Measurements from ENCODE around the gene NCS1.

The NCS1 gene

DNA sequence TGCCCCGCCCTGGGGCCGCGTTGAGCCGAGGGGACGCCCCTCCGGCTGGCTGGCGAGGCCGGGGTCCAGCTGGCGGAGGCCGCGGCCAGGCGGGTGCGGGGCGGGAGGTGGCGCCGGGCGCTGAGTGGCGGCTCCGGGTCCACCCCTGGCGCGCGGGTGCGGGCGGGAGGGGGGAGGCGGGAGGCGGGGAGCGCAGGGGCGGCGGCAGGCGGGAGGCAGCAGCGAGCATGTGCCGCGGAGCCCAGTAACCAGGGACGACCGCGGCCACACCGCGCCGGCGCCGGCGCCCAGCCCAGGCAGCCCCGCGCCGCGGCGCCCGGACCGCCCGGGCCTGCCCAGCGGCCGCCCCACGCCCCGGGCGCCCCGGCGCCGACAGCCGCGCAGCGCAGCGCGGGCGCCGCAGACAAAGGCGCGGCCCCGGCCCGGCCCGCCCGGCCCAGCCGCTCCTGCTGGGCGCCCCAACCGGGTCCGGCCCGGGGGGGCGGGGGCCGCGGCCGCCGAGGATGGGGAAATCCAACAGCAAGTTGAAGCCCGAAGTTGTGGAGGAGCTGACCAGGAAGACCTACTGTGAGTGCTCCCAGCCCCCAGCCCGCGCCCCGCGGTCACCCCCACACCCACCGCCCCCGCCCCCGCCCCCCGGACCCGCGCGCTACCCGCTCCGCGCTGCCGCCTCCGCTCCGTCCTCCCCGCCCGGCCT is at the start of gene NCS1:
TSS of gene NCS1 (plus strand) at position 244 of the 697 bp plus-strand sequence. CDS start at position 504, 260 bp downstream.
- no peak for DNase-seq

DNA sequence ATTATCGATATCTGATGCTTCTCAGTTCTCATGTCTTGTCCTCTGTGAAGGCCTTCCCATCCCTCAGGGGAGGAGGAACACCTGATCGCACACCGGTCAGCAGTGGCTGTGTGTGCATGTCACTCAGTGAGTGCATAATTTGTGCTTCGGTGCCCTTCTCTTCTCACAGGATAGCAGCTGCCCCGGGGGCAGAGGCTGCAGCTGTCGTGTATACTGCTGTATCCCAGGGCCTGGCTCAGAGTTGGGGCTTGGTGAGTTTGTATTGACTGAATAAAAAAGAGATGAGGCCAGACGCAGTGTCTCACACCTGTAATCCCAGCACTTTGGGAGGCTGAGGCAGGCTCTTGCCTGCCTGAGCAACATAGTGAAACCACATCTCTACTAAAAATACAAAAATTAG is 49.7 kb upstream of the NCS1 start:
- no peak for DNase-seq

DNA sequence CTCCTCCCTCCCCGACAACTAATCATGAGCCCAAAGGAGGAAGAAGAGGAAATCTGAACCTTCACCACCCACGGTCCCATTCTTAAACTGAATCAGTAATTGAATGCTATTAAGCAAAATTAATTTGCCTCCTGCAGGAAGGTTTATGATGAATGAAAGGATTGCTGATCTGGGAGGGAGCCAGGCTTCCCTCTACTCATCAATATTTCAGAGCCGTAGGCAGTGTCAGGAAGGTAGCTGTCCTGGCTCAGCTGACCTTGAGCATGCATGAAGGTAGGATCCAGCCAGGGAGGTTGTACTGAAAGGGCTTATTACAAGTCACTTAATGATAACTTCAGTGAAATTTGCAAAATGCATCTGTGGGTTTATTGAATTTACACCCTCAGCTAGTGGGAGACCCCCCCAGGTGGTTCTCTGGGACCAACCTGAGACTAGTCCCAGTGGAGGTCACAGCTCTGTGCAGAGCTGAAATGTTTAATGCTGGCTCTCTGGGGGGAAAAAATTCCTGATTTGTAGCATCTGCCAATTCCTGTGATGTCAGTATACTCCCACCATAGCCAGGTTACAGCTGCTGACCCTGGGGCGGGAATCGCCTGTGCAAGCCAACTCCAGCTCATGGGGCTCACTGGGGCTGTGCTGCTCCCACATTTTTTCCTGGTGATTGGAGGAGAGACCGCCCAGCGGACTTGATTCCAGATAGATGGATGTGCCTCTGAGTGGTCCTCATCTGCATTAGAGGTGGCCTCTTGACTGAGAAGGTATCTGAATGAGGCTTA is 47.9 kb upstream of the NCS1 start:
- DNase-seq, result no peak

DNA sequence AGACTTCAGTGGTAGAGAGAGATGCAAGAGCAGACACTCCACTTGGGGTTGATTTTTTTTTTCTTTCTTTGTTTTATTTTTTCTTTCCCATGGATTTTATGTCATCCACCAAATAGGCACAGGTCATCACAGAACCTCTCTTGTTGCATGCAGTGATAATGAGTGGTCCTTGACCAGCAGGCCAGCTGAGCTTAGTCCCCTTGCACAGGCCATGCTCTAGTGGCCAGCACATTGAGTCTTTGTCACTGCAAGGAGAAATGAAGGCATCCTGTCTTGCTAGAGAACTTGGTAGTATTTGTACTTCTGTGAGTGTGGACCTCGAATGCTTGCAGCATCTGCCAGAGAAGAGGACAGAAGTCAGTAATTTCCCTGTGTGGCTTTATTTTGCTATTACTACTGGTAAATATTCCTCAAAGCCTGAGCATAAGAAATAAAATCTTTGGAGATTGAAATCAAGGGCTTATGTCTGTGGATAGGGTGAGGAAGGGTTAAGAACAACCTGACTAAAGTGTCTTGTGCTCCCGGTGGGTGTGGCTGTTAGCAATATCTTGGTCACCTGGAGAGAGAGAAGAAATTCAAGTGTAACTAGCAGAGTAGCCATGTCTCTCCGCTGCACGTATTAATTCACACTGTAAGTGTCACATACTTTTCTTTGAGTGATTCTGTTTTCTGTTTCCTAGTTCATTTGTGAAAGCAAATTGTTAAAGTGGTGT is 45.3 kb upstream of the NCS1 start:
- DNase-seq, result no peak

DNA sequence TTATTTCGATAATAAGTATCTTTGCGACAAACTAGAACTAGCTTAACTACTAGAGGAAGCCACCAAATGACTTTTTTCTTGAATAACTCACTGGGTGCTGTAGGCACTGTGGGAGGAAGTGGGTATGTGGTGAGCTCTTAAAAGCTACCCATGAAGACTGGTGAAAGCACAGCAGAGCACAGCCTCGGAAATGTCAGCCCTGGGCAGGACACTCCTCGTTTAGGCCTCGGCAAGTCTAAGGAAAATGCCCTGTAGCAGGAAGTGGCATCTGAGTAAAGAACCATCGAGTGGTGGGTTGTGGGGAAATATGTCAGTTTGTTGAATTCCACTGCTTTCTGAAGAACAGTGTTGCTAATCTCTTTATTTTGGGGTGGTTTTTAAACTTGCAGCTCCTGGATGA is 44.0 kb upstream of the NCS1 start:
- peak; percentile 50 for DNase-seq

DNA sequence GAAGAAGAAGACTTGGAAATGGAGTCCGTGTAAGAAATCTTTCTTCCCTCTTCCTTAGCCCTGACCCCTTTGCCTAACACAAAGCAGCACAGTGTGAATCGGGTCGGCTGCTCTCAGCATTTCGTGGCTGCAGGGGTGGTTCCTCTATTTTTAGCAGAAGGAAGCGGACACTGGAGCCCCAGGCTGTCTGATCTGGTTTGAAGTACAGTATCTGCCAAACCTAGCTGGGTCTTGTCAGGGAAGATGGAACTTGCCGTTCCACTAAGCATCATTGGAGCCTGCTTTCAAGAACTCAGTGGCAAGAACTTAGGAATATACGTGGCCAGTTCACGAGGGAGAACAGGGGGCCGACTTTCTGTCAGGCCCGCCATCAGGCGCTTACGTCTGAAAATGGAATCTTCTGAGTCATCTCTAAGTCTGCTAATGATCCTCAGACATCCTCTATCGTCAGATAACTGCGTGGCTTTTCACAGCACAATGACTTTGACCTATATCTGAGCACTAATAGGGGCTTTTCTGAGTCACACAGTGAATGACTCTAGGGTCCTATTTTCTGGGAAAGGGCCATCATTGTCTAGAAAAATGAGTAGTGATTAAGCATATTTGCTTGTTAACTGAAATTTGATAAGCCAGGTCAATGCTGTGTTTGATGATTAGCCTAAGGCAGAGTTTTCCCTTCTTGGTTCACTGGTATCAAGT is 43.3 kb upstream of the NCS1 start:
- DNase-seq, result peak; percentile 42

DNA sequence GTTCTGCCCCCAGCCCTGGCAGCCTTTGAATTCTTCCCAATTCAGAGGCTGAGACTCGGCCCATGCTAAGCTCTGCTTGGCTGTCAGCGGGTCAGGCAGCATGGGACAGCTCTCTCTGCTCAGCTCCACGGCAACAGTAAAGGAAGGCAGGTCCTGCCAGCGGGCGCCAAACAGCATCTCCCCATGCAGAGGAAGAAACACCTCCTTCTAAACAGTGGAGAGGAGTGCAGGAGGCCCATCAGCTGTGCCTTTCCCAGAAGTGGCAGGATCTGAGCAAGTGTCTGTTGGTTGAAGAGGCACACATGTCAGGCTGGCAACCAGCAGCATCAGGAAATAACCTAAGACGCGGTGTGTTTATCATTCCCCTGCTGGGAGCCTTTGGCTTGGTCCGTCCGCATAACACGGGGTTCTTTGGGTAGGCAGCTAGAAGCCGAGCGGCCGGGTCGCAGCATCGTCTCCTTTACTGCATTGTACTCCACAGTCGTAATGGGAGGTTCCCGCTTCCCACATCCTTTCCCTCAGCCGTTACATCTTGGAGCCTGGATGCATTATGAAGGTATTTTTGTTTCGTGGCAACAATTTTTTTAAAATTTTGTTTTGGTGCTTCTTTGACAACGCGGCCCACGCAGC is 42.7 kb upstream of the NCS1 start:
- no peak for DNase-seq

DNA sequence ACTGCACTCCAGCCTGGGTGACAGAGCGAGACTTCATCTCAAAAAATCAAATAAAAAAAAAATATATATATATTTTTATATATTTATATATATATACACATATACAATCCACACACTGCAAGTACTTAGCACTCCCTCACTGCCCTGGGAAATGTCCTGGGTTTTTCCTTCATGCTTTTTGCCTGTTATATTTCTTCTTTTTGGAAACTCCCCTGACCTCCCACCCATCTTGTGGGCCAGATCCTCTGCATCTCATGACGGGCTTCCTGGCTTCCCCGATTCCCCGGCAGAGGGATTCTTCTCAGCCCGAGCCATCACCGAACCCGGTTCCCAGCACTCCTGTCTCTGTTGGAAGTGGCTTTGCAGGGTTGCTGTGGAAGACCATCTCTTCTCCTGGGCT is 39.5 kb upstream of the NCS1 start:
- DNase-seq, result no peak

DNA sequence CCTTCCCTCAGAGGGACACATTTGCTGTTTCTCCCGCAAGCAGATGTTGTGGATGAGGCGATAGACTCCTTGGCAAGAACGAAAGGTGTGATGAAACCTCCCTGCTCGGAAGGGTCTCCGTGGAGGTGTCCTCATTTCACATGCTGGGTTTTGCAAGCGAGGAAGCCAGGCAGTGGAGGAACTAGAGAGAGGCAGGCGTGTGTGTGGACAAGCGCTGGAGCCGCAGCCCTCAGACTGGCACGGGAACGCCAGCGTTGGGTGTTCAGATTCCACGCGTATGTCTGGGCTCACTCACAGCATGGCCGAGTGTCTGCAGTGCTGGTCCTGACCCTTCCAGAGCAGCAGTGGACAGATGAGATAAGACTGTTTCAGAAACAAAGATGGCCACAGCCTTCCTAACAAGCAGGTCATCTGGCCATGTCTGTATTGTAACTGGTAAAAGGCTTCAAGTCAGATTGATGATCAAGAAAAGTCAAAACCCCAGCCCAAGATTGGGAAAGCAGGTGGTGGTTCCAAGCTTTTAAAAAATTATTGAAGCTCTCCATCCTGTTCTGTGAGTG is 35.0 kb upstream of the NCS1 start:
- DNase-seq, result no peak

DNA sequence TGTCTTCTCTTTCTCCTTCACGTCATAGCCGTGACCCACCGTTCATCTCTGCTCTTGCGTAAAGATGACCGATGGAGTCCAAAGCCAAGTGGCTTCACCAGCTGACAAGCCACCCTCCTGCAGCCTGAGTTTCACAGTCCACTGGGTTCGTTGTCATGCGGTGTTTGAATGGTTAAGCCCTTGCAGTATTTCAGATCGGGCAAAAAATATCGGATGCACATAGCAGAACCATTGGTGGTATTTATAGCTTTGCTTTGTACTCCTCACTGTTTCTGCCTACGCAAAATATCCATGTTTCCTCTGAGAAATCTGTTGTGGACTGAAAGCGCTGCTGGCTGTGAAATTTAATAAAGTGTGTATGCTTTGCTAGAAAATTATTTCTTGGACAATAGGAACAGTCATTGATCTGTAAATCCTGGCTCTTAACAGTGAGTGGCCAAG is 34.5 kb upstream of the NCS1 start:
- no peak for DNase-seq

DNA sequence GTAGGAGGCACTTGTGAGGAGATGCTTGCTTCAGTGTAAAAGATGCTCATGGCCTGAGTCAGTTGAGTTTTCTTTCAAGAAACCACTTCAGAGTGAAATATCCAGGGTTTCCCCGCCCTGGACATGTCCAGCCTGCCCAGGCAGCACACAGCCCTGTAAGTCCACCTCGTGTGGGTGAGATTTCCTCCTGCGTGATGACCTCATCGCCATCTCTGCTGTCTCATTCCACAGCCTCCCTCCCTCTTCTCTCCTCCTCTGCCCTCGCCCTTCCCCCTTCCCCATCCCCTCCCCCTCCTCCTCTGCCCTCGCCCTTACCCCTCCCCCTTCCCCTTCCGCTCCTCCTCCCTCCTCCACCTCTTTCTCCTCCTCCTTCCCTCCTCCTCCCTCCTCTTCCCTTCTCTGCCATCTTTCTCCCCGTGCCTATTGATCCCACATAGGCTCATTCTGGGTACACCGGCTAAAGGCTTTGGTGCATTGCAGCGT is 34.0 kb upstream of the NCS1 start:
- no peak for DNase-seq

DNA sequence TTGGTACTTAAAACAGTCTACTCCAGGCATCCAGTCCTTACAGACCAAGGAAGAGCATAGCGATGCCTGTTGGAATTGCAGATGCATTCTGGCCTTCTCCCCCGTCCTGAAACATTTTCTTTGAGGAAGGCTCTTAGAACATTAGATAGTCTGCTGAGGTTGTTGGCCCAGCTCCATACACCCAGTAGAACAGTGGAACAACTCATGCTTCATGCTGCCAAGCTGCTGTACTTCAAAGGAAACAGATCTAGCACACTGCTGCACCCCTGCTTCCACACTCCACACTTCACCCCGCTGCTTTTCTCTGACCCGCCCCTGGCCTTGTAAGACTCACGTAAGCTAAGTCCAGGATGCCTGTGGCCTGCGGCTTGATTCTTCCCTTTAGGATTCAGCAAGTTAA is 33.4 kb upstream of the NCS1 start:
- DNase-seq, result no peak

DNA sequence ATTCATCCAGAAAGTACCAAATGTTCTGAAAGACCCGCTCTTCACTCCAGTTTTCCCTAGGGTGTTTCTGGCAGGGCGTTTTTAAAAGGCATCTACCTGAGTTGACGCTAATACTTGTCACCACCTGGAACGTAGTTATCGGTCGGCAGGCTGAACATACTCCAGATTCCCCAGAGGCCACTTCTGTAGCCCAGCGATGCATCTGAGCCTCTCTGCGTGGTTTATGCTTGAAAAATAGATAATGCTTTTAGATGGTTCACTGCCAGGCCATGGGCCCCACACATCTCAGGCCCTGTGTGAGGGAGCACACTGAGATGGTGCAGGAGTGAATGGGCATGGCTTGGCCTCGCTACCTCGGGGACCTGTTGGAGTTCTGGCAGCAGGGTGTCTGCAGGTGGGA is 33.0 kb upstream of the NCS1 start:
- DNase-seq, result no peak

DNA sequence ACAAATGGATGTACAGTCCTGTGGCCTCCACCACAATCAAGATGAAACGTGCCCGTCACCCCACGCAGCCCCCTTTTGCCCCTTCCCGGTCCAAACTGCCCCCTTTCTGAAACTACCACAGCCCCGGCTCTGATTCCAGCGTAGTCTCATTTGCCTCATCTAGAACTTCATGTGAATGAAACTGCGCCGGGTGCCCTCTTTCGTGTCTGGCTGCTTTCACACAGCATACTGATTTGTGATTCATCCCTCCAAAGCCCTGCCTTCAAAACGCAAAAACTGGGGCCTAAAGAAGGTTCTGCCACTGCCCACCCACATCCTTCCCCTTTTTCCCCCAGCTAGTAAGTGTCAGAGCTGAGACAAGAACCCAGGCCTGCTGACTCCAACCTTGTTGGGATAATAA is 31.5 kb upstream of the NCS1 start:
- DNase-seq, result peak; percentile 46

DNA sequence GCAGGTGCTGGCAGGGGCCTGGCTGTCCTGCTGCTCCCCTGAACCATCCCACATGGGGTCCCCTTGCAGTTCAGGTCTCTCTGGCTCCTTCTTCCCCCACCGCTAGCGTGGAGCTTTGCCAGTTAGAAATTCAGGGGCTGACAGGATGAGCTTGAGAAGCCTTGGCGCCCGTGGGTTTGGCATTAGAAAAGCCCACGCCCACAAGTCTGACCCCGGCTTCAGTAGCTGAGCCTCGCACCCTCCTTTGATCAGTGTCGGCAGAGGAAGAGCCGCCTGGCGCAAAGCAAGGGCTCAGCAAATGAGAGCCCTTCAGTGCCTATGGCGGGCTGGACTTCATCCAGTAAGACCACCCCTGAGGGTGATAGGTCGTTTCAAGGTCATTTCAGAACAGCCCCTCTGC is 30.1 kb upstream of the NCS1 start:
- no peak for DNase-seq

DNA sequence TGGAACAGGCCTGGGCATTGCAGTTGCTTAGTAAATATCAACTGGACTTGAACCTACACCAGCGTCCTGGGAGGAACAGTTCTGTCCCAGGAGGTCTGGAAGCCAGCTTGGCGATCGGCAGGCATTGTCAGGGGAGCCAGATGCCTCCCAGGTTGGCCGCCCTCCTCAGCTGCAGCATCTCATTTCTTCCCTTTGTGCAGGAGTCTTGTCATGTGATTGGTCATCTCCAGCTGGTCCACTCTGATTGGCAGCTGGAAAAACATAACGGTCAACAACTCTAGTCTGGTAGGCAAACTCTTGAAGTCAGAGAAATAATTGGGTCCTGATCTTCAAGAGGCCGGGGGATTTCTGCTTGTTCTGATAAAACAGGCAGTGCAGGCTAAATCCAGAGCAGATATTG is 29.6 kb upstream of the NCS1 start:
- no peak for DNase-seq

DNA sequence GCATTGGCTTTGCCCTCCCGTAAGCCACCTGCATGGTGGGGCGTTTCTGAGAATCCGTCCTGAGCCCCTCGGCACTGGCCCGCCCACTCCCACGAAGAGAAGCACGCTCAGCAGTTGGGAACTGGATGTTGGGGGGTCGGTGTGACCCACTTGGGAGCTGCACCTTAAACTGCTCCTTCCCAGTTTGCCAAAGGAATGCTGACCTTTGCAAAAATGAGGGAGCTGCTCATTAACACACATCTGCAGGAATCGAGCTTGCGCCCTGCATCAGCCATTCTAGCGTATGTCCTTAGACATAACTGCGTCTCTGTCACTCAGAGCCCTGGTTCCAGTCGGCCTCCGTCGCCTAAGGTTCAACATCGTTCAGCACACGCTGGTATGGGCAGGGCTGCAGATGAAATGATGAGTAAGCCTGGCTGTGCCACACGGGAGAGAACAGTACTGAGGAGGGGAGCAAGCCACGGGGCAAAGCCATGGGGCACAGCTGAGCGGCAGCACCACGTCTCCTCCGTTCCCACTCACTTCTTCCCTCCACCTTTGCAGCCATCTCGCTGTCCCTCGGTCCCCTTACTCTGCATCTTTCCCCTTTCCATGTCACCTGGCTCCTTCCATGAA is 28.8 kb upstream of the NCS1 start:
- no peak for DNase-seq

DNA sequence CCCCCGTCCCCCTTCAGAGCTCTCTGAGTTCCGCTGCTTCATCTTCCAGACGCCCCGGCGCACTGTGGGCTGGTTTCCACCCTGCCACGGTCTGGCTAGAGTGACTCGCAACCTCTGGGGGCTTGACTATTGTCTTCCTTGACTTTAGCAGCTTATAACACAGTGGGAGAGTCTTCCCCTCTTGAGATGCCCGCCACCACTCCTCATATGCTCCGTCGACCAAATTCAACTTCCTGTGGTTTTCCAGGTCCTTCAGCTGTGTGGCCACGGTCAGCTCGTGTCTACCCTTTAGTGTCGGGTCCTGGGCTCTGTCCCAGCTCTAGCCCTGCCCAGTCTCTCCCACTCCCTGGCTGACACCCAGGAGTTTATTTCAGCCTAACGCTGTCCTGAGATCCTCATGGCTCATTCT is 28.2 kb upstream of the NCS1 start:
- no peak for DNase-seq

DNA sequence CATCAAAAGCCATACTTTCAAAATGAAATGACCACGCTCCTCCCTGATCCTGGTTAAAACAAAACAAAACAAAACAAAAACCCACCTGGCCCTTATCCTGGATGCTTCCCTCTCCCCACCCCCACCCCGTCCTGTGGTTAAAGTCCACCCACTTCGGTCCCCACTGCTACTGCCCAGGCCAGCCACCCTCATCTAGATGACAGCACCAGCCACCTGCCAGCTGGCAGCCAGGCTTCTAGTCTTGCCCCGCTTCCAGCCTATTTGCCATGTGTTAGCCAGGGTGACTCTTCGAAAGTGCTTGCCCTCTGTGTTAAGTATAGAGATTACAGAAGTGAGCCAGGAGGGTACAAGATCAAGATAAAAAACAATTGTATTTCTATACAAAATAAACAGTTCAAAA is 27.5 kb upstream of the NCS1 start:
- DNase-seq, result no peak

DNA sequence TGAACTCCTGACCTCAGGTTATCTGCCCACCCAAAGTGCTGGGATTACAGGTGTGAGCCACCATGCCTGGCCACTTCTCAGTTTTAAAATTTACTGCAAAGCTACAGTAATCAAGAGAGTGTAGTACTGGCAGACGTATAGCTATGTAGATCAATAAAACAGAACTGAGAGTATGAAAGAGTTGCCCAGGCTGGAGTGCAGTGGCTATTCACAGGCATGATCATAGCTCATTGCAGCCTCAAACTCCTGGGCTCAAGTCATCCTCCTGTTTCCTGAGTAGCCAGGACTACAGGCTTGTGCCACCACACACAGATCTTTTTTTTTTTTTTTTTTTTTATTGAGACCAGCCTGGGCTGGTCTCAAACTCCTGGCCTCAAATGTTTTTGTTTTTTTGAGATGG is 26.5 kb upstream of the NCS1 start:
- DNase-seq, result no peak

DNA sequence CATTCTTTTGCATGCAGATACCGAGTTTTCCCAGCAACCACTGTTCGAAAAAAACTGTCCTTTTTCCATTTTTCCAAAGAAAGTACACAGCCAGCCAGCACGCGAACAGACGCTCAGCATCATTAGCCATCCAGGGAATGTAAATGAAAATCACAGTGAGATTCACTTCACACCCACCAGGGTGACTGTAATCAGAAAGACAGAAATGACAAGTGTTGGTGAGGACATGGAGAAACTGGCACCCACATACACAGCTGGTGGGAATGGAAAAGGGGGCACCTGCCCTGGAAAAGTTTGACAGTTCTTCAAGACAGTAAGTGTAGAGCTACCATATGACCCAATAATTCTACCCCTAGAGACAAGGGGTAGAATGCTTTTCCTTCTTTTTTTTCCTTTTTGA is 25.0 kb upstream of the NCS1 start:
- no peak for DNase-seq

DNA sequence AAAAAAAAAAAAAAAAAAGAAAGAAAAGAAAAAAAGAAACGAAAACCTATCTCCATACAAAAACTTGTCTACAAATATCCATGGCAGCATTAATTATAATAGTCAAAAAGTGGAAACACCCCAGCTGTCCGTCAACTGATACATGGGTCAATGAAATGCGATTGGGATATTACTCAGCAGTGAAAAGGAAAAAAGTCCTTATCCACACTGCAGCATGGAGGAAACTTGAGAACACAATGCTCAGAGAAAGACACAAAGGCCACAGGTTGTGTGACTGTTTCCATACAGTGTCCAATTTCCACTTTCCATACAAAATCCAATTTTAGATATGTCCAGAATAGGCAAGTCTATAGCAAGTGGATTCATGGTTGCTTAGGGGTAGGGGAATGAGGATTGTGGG is 24.3 kb upstream of the NCS1 start:
- no peak for DNase-seq
